NCI-H460 (cell line): ENCODE results near the gene BNC2. TPM values are rescaled to one million over a fixed set of nuclear protein-coding genes. Genes with fewer than 3 reads are reported as not detected.

ENCODE experiments used
- small RNA-seq, 2 experiments: library from RNA; depleted of rRNA; stranded (forward); fragments of <200 nt; gene quantifications; one replicate each; pipeline ENCODE3, GENCODE V24; 2014
- total RNA-seq: library from RNA; depleted of rRNA; stranded (reverse); fragments of >200 nt; shearing (Covaris generic); gene quantifications from 2 replicates; pipeline ENCODE4 v1.2.3, GENCODE V29; 2014

Gene BNC2
- total RNA-seq, 1 experiment from 2014 or later, result 5.7 TPM

Small RNAs within 50 kb of the gene (small RNA-seq; reads per million reads assigned to genes)
- gene LSM1P1, result 0 reads per million in 2 experiments
